Fibroblast of upper back skin (primary cell): ENCODE data around the gene NXT2.
"Not testable (repeated sequence)": the region's sequence is repeated elsewhere in the genome, so short reads cannot be mapped to it uniquely, and the experiment has no call there.

Experiments
- DNase-seq: peaks from one replicate; pipeline ENCODE4 v3.0.0-alpha.2; 2013

Gene NXT2

GRCh38 chrX:109536439-109537323, at the start of gene NXT2:
NXT2 (plus strand) TSS chrX:109536844; CDS start chrX:109537007, 163 bp downstream.
- DNase-seq = peak; percentile 91

GRCh38 chrX:109487640-109488039, 49.0 kb upstream of the NXT2 start:
- DNase-seq = no peak

- no peak for DNase-seq
Measured at GRCh38 chrX:109489174-109489573, 47.5 kb upstream of the NXT2 start.

- no peak for DNase-seq
Measured at GRCh38 chrX:109498434-109498833, 38.2 kb upstream of the NXT2 start.

GRCh38 chrX:109501176-109501575, 35.5 kb upstream of the NXT2 start:
- DNase-seq = no peak

GRCh38 chrX:109508915-109509314, 27.7 kb upstream of the NXT2 start:
- DNase-seq = no peak

GRCh38 chrX:109511113-109511512, 25.5 kb upstream of the NXT2 start:
- DNase-seq = no peak

- DNase-seq = no peak
Measured at GRCh38 chrX:109519001-109519400, 17.6 kb upstream of the NXT2 start.

GRCh38 chrX:109533005-109533404, 3.6 kb upstream of the NXT2 start:
- DNase-seq = no peak

GRCh38 chrX:109533631-109534030, 3.0 kb upstream of the NXT2 start:
- DNase-seq = peak; percentile 24

- DNase-seq = no peak
Measured at GRCh38 chrX:109534933-109535332, 1.7 kb upstream of the NXT2 start.

GRCh38 chrX:109535578-109535977, 1.1 kb upstream of the NXT2 start:
- DNase-seq = no peak

- DNase-seq = peak; percentile 47
Measured at GRCh38 chrX:109537324-109537665, 651 bp downstream of the NXT2 start.

- not testable (repeated sequence) for DNase-seq
Measured at GRCh38 chrX:109539007-109539406, 2.4 kb downstream of the NXT2 start.

- no peak for DNase-seq
Measured at GRCh38 chrX:109553862-109554261, 17.2 kb downstream of the NXT2 start.

GRCh38 chrX:109576083-109576482, 39.4 kb downstream of the NXT2 start:
- DNase-seq = not testable (repeated sequence)

- no peak for DNase-seq
Measured at GRCh38 chrX:109577055-109577454, 40.4 kb downstream of the NXT2 start.

- DNase-seq = no peak
Measured at GRCh38 chrX:109578916-109579315, 42.3 kb downstream of the NXT2 start.

GRCh38 chrX:109585488-109585887, 48.8 kb downstream of the NXT2 start:
- no peak for DNase-seq

- no peak for DNase-seq
Measured at GRCh38 chrX:109590176-109590575, 53.5 kb downstream of the NXT2 start.
